Neural cell (in vitro differentiated cells): ENCODE measurements around the gene STS.

ENCODE experiments used
- EP300 ChIP-seq: fragments of 450-650 bp; conservative IDR thresholded peaks from 2 replicates; pipeline ENCODE4 v1.6.1; 2014; ENCODE audit warnings: antibody characterized with exemption, mild to moderate bottlenecking, moderate library complexity; ENCODE audit not compliant: poor library complexity, severe bottlenecking
- TF ChIP-seq, protein P1 (sequence below): fragments of 450-650 bp; IDR thresholded peaks from 2 replicates; pipeline ENCODE4 v1.5.1; 2014; ENCODE audit warnings: antibody characterized with exemption, mild to moderate bottlenecking, moderate library complexity; ENCODE audit not compliant: poor library complexity, severe bottlenecking

DNA sequence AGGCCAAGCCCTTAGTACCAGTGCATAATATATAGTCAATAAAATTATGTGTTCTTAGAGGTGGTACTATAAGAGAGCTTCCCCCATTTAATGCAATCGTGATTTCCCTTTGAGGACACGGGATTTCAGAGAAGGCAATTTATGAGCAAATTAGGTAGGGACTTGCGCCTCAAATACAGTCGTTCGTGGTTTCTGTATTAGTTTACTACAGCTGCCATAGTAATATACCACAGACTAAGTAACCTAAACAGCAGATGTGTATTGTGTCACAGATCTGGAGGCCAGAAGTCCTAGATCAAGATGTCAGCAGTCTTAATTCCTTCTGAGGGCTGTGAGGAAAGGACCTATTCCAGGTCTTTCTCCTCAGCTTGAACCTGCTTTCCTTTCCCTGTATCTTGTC lies 1.9 kb downstream of the STS start:
- TF ChIP-seq, protein P1, sequence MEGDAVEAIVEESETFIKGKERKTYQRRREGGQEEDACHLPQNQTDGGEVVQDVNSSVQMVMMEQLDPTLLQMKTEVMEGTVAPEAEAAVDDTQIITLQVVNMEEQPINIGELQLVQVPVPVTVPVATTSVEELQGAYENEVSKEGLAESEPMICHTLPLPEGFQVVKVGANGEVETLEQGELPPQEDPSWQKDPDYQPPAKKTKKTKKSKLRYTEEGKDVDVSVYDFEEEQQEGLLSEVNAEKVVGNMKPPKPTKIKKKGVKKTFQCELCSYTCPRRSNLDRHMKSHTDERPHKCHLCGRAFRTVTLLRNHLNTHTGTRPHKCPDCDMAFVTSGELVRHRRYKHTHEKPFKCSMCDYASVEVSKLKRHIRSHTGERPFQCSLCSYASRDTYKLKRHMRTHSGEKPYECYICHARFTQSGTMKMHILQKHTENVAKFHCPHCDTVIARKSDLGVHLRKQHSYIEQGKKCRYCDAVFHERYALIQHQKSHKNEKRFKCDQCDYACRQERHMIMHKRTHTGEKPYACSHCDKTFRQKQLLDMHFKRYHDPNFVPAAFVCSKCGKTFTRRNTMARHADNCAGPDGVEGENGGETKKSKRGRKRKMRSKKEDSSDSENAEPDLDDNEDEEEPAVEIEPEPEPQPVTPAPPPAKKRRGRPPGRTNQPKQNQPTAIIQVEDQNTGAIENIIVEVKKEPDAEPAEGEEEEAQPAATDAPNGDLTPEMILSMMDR, result no peak
- no peak for TF ChIP-seq EP300
